Adipocyte (in vitro differentiated cells): Measurements from ENCODE around the gene SERPIND1.
A peak's percentile ranks its signal among the peaks of the same experiment; 100 is the strongest.

Experiments
- DNase-seq: peaks from one replicate; pipeline ENCODE4 v3.0.0-alpha.2; 2015; ENCODE audit warnings: low read depth
- H3K27me3 ChIP-seq: replicated peaks from 2 replicates; pipeline ENCODE4 v1.7.0; 2013; ENCODE audit warnings: mild to moderate bottlenecking, low read length, moderate library complexity; ENCODE audit not compliant: control insufficient read depth, insufficient read depth
- H3K36me3 ChIP-seq: 2 replicates; pipeline ENCODE4 v1.7.0; 2013; ENCODE audit warnings: low read length, mild to moderate bottlenecking, moderate library complexity; ENCODE audit not compliant: control insufficient read depth, insufficient read depth, severe bottlenecking
- H3K4me1 ChIP-seq: 2 replicates; pipeline ENCODE4 v1.7.0; 2013; ENCODE audit warnings: mild to moderate bottlenecking, low read length, moderate library complexity; ENCODE audit not compliant: control insufficient read depth, insufficient read depth
- H3K4me3 ChIP-seq: 2 replicates; pipeline ENCODE4 v1.7.0; 2013; ENCODE audit warnings: mild to moderate bottlenecking, low read length, moderate library complexity
- H3K9ac ChIP-seq: 2 replicates; pipeline ENCODE4 v1.7.0; 2013; ENCODE audit warnings: mild to moderate bottlenecking, low read length, moderate library complexity
- H3K9me3 ChIP-seq: 2 replicates; pipeline ENCODE4 v1.7.0; 2013; ENCODE audit warnings: mild to moderate bottlenecking, low read length, moderate library complexity; ENCODE audit not compliant: control insufficient read depth

Gene SERPIND1

DNA sequence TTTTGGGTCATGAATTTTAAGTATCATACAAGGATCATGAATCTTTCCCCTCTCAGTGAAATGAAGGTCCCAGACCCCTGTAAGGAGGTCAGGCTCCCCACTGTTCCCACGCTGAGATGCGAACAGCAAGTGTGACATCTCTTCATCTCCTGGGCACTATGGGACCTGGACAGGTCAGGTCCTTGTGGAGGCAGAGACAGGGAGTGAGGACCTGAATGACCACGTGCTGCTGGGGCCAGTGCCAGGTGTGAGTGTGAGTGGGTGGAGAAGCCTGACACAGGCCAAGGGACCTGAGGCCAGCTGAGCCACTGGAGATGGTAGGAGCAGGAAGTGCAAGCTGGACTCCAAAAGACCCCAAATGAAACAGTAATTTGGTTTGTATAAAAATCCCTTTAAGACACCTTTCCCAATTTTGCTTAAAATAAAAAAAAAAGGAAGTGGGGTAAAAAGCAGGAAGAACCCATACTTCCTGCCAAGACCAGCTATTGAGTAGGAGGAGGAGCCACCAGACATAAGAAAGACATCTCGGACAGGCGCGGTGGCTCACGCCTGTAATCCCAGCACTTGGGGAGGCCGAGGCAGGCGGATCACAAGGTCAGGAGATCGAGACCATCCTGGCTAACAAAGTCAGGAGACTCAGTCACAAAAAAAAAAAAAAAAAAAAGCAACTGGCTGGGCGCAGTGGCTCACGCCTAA is 35.4 kb upstream of the SERPIND1 start:
- Histone ChIP-seq H3K9me3 (peaks cover 11% of the 10 kb centered on the region), H3K4me1 (no peaks in the 10 kb centered on the region), H3K4me3 (no peak overlapping the region), H3K36me3 (peaks cover 43% of the 10 kb centered on the region), H3K9ac (no peak overlapping the region), H3K27me3 (no peaks in the 10 kb centered on the region)
- no peak for DNase-seq

GRCh38 chr22:20740222-20740951 is 33.5 kb upstream of the SERPIND1 start:
- H3K9me3 ChIP-seq = peaks cover 11% of the 10 kb centered on the region
- H3K36me3 ChIP-seq = peaks cover 58% of the 10 kb centered on the region
- no peak overlapping the region for H3K9ac ChIP-seq
- no peak for DNase-seq
- no peaks in the 10 kb centered on the region for H3K27me3 ChIP-seq
- H3K4me3 ChIP-seq = no peak overlapping the region
- no peaks in the 10 kb centered on the region for H3K4me1 ChIP-seq

- H3K9me3 ChIP-seq = peaks cover 11% of the 10 kb centered on the region
- no peak overlapping the region for H3K4me3 ChIP-seq
- H3K36me3 ChIP-seq = peaks cover 61% of the 10 kb centered on the region
- no peaks in the 10 kb centered on the region for H3K4me1 ChIP-seq
- no peak for DNase-seq
- H3K27me3 ChIP-seq = no peaks in the 10 kb centered on the region
- no peak overlapping the region for H3K9ac ChIP-seq
These were observed 32.8 kb upstream of the SERPIND1 start for GRCh38 chr22:20741008-20741633.

DNA sequence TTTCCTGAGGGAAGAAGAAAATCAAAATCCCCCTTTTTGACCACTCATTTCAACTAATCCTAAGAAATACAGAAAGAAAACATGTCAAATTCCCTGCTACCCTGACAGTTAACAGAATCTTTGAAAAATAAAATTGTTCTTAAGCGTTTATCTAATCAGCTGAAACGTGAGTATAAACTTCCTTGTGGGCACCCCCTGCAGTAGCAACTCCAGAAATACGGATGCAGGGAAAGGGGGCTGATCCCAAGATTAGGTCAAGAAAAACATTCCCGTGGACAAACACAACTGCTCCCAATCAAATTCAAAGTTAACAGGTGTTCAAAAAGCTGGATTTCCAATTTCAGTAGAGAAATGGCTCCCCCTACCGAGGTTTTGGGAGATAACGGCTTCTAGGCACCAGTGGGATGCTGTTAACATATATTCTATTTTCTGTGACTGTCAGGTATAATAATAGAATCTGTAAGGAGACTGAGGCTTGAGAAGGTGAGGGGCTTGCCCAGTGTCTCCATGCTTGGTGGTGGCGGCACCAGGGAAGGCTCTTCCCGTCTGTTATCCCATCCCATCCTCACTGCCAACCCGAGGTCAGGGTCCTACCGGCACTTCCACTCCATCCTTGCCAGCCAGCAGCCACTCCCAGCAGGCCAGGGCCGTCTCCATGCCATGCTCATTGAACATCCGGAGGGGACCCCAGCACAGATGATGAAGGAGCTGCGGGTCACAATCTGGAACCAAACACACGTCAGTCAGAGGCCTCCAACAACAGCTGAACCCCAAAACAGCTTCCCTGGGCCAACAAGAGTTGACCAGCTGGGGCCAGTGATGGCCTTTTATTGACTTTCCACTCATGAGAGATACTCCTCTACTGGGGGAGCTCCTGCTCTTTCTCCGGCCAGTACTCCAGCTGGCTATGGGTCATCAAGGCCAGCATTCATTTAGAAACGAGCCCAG is 32.0 kb upstream of the SERPIND1 start:
- DNase-seq = peak; percentile 57

GRCh38 chr22:20742764-20743163 is 31.1 kb upstream of the SERPIND1 start:
- Histone ChIP-seq H3K4me3 (no peak overlapping the region), H3K36me3 (peaks cover 69% of the 10 kb centered on the region)
- no peak for DNase-seq

More for the DNA sequence above, 32.0 kb upstream of the SERPIND1 start:
- Histone ChIP-seq H3K9me3 (peaks cover 11% of the 10 kb centered on the region), H3K9ac (no peak overlapping the region), H3K4me1 (no peaks in the 10 kb centered on the region), H3K27me3 (no peaks in the 10 kb centered on the region), H3K4me3 (no peak overlapping the region), H3K36me3 (peaks cover 62% of the 10 kb centered on the region)

DNA sequence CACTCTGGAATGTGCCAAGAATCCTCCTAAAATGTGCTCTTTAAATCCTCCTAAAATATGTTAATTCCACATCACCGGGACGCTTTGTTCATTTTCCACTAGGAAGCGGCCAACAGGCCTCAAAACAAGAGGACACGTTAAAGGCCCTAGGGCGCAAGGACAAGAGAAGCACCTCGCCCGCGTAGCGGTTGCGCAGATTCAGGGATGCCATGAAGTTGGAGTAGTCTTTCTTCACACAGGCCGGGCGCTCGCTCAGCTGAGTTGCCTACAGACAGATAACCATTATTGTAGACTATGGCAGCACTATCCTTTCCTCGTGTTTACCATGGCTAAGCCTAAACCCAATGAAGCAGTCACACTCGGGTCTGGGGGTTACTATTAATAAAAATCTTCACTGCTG is 29.5 kb upstream of the SERPIND1 start:
- no peaks in the 10 kb centered on the region for H3K4me1 ChIP-seq
- H3K4me3 ChIP-seq = no peak overlapping the region
- H3K27me3 ChIP-seq = no peaks in the 10 kb centered on the region
- H3K9me3 ChIP-seq = peaks cover 11% of the 10 kb centered on the region
- peaks cover 67% of the 10 kb centered on the region for H3K36me3 ChIP-seq
- no peak overlapping the region for H3K9ac ChIP-seq
- DNase-seq = no peak

More at GRCh38 chr22:20742764-20743163, 31.1 kb upstream of the SERPIND1 start:
- Histone ChIP-seq H3K27me3 (no peaks in the 10 kb centered on the region), H3K9ac (no peak overlapping the region), H3K4me1 (no peaks in the 10 kb centered on the region), H3K9me3 (peaks cover 11% of the 10 kb centered on the region)

DNA sequence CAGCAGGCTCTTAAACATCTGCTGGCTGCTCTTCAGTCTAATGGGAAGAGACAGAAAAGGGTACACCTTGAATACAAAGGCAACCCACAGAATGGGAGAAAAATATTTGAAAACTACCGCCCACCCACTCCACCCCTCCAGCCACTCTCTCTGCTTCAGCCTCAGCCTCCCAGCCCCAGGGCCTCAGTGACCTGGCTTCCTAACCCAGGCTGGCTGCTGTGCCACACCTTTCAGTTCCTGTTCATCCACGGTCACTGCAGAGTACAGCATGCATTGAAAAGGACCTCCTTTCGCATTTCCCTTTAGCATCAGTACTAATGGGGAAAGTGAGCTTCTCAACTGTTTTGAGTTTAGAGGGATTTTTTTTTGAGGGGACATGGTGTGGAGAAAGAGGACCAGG is 28.8 kb upstream of the SERPIND1 start:
- Histone ChIP-seq H3K9me3 (peaks cover 11% of the 10 kb centered on the region), H3K27me3 (no peaks in the 10 kb centered on the region), H3K4me1 (no peaks in the 10 kb centered on the region), H3K4me3 (no peak overlapping the region), H3K36me3 (peaks cover 74% of the 10 kb centered on the region), H3K9ac (no peak overlapping the region)
- DNase-seq = no peak

GRCh38 chr22:20746431-20747189 is 27.3 kb upstream of the SERPIND1 start:
- no peak overlapping the region for H3K9ac ChIP-seq
- H3K4me1 ChIP-seq = peaks cover 11% of the 10 kb centered on the region
- H3K27me3 ChIP-seq = no peaks in the 10 kb centered on the region
- no peaks in the 10 kb centered on the region for H3K9me3 ChIP-seq
- peaks cover 67% of the 10 kb centered on the region for H3K36me3 ChIP-seq
- no peak overlapping the region for H3K4me3 ChIP-seq
- no peak for DNase-seq

GRCh38 chr22:20747223-20747622 is 26.7 kb upstream of the SERPIND1 start:
- H3K27me3 ChIP-seq = no peaks in the 10 kb centered on the region
- no peak for DNase-seq
- peaks cover 11% of the 10 kb centered on the region for H3K4me1 ChIP-seq
- no peak overlapping the region for H3K4me3 ChIP-seq
- H3K9me3 ChIP-seq = no peaks in the 10 kb centered on the region
- H3K9ac ChIP-seq = no peak overlapping the region
- H3K36me3 ChIP-seq = peaks cover 67% of the 10 kb centered on the region

GRCh38 chr22:20748082-20748481 is 25.8 kb upstream of the SERPIND1 start:
- no peak for DNase-seq
- H3K36me3 ChIP-seq = peaks cover 67% of the 10 kb centered on the region
- H3K4me3 ChIP-seq = no peak overlapping the region
- H3K27me3 ChIP-seq = no peaks in the 10 kb centered on the region
- no peak overlapping the region for H3K9ac ChIP-seq
- H3K4me1 ChIP-seq = peaks cover 11% of the 10 kb centered on the region
- H3K9me3 ChIP-seq = no peaks in the 10 kb centered on the region
